Glomerular visceral epithelial cell (primary cell): ENCODE measurements around the gene FGF13.
A peak's percentile ranks its signal among the peaks of the same experiment; 100 is the strongest.

ENCODE experiments used
- DNase-seq: peaks from one replicate; pipeline ENCODE4 v3.0.0-alpha.2; 2016; ENCODE audit errors: extremely low spot score

FGF13 gene

DNA sequence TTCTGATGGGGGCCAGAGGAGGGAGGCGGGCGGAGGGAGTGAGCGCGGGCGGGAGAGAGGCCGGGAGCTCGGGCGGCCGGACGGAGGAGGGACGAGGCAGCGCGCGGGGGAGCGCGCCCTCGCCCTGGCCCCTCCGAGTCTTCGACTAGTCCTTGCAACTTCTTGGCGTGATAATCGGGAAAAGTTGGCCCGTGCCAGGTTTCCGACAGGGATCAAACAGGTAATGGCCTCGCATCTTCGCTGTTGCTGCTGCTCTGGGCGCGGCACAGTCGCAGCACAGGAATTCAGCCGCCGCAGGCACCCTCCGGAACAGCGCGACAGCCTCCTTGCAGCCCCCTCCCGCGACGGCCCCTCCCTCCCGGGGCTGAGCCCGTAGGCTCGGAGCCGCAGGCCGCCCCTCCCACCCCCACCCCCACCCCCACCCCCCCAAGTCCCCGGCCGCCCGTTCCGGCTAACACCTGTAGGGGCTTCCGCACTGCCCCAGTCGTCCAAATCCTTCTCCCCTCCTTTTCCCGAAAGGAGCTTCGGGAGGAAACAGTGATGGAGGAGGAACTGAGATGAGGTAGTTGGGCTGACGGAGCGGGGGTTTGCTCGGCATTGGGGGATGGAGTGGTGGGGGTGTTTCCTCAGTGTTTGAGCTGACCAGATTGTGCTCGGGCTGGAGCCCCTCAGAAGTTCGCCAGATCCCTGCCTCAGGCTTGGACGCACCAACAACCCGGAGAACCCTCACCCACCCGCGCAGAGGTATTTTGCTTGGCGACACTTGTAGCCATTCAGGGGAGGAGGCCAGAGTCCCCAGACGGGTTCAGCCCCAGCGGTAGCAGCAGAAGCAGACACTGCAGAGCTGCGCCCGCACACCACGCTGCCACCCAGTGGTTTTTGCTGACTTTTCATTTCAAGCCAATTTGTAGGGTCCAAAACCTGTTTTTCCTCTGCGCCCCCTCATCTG is at the start of gene FGF13:
TSS of gene FGF13 (minus strand) at position 319 of the 949 bp plus-strand sequence. CDS start 714 bp downstream, outside the sequence.
- DNase-seq, result no peak

DNA sequence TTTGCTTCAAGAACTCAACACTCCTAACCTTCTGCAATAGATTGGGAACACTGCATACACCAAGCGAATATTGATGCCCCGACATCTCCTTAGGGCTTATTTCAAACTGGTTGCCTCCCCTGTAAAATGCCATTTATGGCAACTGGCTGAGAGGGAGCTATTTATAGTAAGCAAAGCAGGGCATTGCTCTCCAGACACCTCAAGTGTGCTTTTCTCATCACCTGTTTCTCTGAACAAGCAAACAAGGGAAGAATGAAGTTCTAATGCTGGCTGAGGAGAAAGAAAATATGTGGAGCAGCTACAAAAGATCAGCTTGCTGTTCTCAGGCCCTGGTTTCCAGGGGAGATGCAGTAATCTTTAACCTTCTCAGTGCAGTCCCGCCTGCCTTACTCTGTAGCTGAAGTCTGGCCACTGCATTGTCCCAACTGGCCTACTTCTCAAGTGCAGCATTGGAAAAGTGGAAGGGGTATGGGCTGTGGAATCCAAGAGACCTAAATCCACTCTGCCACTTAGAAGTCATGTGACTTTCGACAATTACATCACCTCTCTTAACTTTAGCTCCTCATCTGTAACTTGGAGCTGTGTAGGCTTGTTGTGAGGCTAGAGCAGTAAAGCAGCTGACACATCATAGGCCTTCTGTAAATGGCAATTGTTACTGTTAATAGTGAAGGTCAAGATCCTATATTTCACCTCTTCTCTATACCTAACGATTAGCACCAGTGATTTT is 47.9 kb upstream of the FGF13 start:
- DNase-seq, result no peak

DNA sequence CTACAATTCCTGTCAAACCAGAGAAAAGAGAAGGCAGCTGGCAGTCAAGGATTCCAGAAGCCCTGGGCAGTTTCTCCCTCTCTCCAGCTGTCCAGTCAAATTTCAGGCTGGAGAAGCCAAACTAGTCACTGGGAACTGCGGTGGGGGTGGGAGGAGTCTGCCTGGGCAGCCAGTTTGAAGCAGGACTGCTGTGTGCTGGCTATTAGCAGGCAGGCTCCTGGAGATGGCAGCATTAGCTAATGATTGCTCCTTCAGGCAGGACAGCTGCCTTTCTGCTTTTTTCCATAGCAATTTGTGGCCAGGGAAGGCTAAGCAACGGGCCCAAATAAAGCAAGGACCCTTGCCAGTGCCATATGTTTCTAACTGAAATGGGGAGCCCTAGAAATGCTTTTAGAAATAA is 44.7 kb upstream of the FGF13 start:
- DNase-seq, result no peak

DNA sequence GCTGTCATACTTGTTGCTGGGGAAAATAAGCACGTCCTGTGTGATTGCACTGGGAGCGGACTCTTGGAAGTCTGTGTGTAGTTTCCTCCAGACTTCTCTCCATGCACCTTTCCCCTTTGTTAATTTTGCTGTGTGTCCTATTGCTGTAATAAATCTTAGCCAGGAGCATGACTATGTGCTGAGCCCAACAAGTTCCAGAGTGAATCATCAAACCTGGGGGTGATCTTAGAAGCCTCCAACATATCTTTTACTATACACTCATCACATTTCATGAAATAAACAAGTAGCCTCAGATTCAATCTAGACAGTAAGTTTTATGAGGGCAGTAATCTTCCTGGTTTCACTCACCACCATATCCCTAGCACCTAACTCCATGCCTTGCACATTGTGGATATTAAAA is 43.3 kb upstream of the FGF13 start:
- DNase-seq, result no peak

DNA sequence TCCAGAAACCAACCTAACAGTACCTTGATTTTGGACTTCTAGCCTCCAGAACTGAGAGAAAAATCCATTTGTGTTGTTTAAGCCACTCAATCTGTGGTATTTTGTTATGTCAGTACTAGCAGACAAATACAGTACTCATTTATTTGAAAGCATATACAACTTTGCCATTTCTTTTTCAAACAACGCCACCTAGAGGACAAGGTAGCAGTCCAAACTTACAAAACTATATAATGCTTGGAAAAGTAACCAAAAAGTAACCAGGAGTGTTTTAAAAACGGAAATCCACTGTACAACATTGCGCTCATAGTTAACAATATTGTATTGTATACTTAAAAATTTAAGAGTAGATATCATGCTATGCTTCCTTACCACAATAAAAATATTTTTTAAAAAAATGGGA is 37.0 kb upstream of the FGF13 start:
- no peak for DNase-seq

DNA sequence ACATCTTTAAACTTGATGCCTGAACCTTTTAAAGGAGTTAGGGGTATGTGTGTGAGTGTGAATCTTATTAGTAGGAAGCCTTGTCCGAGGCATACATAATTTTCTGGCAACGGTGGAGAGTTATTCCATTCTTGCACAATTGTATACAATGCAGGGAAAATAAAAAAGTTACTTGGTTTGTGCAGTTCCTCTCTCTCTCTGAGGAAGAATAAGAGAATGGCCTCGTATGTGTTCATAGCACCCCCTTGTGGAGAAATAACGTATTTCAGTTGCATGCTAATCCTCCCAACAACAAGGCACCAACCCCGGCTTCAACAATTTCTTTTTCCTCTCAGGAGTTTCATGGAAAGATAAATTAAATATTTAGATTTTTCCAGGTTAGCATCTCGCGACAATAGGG is 33.7 kb upstream of the FGF13 start:
- peak; percentile 0 for DNase-seq

DNA sequence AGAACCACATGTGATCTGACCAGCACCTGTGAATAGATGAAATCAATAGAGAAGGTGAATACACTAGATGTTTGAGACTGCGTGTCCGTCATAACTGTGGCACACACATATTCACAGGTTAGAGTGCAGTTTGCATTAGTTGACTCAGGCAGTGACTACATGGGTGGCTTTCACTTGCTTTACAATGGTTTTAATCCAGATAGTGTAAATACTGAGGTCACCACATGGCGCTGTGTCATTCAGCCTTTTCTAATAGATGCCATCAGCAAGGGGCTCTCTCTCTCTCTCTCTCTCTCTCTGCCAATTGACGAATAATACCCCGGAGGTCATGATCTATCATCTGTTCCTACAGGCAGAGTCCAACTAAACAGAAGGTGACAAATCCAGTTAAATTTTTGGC is 30.7 kb upstream of the FGF13 start:
- DNase-seq, result no peak

DNA sequence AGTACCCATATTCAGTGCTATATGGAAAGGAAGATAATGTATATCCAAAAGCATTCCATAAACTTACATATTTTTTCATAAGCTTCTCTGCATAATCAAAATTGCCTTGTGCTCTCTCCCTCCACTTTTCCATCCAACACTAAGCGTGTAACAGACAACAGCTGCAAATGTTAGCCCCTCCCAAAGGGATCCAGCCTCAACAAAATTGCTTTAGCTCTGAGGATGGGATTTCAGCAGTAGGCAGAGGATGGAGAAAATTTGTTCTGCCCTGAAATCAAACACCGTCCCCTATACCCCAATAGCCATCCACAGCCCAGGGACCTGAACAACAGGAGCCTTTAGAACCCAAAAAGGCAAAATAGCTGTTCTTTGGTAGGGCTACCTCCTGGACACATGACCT is 28.8 kb upstream of the FGF13 start:
- no peak for DNase-seq

DNA sequence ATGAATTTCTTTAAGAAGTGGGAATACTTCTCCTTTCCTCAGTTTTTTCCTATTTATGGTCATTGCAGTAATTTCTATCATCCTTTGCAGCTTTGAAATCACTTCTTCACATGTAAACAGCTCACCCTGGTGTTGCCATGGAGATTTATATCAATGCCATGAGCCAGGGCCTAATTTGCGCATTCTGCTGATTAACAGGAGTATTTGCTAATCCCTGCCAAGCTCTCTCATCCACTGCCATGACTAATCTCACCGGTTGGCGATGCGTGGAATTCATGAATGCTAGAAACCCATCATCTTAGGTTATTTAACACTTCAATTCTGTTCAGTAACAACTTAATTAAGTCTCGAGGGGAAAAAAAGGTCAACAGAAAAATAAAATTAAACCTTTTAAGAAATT is 11.8 kb upstream of the FGF13 start:
- no peak for DNase-seq

DNA sequence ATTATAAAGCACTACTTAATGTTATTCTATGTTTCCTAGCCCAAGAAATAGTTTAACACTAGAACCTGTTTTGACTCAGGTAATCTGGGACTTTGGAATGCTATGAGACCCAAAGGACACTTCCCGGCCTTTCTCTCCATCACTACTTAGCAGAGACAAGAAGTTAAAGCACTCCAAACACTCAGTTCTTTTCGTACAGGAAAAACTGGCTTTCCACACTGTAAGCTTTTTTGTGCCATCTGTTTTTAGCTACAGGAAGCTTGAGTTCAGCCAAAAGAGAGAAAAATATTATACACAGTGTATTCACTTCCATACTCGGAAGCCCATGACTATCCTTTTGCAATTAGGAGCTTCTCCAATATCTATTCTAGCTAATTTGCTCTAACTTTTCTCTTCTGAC is 7.9 kb upstream of the FGF13 start:
- DNase-seq, result no peak

DNA sequence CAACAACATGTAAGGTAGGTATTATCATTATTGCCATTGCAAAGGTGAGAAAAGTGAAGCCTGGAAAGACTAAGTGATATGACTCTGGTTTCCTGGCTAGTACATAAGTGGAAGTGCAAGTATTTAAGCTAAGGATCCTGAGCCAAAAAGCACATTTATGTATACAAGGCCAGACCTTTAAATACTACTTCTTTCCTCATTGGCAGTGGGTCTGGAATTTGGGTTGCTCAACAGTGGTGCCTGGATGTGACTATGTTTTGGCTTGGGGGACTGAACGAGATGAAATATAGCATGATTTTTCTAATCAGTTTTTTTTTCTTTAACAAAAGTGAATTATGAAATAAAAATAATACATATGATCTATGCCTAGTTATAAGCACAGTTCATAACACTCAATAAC is 7.4 kb upstream of the FGF13 start:
- no peak for DNase-seq

DNA sequence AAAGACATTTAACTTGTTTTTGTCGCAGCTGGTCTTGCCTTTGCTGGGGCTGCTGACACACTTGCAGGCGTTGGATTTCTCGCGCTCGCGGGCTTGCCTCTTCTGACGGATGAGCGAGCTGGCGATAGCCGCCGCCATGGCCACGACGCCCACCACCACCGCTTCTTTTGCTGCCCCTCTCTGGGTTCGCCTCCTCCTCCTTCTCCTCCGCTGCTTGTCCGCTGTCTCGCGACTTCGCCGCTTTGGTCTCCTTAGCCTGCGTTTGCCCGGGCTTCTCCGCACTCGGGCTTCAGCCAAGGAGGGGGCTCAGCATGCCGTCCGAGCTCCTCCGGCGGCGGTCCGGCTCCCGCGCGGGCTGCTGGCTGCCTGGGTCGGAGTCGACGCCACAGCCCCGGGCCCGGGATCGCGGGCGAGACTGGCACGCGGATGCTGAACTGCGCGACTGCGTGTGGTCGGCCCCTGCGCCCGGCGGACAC is 613 bp downstream of the FGF13 start:
- DNase-seq, result no peak

DNA sequence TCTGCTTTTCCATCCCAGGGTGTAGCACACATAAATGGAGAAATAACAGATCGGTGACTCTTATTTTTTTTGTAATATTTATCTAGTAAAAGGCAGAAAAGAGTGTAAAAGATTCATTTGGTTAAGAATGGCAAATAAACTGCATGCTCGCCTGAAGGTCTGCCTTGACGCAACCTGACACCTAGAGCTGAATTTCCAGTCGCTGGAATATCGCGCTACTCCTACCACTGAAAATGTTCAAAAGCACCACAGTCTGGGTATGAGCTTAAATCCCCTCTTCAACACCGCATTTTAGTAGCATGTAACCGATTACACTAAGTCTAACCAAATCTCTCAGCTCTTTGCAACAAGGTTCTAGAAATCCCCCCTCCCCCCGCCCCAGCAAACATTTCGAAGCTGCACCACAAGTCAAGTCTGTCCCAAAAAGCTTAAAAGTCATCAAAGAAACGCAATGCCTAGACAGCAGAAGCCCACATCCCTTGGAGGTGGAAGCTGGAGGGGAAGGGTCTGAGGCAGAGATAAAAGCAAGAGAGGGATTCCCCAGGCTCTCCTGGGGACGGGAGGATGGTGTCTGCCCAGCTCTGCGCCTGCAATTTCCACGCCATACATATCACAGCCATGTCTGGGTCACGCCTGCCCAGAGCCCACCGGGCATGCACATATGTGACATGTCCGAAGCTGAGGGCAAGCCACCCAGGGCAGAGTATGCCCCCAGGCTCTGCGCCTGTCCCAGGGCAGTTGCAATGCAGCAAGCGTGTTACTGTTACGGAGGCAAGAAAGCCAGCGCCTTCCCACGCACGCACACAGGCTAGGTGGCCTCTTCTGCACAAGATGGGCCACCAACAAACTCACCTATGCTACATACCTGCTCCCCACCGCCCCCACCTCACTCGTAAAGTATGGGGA is 1.4 kb downstream of the FGF13 start:
- no peak for DNase-seq

DNA sequence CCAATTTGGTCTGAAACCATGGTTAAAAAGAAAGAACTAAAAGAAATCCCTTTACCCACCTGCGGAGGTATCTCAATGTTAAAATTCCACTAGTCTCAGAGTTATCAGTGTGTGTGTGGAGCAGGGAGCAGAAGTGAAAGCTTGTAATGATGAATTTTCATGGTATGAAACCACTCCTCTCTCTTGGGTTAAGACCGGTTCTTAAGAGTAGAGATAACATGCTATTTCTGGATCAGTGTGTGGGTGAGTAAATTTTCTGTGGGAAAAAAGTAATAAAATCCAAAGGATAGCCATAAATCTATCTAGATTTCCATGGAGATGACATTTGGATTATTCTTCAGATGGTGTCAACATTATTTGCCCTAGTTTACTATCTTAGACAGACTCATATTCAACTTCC is 3.2 kb downstream of the FGF13 start:
- no peak for DNase-seq

DNA sequence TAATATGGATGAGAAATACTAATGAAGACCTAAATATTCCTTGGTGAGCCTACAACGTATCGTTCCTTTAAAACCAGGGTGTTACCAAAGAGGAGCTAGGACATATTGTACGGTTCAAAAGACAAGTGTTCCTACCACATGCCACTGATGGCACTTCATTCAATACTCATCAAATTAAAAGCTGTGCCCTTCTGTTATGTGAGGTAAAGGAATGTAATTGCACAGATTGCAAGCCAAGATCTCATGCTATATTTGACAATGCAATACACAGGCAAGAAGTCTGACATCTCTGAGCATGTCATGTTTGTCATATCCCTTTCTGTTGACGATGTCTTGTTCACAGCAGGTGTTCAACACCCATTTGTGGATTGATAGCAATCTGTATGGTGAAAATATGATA is 6.9 kb downstream of the FGF13 start:
- no peak for DNase-seq

DNA sequence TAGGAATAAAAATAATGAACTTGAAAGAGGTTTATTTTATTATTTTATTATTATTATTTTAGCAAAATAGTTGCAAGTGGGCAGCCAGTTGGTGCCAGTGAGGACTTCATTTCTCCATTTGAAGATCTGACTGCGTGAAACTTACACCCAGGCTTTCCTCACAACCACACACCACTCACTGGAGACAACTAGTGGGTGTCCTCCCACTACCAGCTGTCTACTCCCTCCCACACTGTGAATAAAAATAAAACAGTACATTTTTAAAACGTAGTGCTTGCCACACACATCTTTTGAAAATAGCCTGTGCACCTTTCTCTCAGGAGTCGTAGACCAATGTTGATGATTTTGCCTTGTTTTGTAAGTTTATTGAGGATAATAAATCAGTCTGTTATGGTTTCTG is 7.4 kb downstream of the FGF13 start:
- no peak for DNase-seq

DNA sequence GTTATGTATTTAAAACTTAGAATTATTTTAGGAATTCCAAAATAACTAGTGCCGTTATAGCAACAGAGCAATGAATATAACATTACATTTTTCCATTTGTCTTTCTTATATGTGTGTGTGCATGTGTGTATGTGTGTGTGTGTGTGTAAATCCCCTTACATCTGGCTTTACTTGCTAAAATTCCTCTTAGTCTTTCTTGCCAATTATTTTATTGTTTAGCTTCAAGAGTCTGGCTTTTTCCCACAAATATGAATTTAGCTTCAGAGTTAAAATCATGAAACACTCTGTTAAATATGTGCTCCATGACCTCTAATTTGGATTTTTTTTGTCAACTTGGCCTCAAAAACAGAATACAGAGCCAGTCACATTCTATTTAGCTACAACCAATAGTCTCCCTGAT is 18.9 kb downstream of the FGF13 start:
- no peak for DNase-seq

DNA sequence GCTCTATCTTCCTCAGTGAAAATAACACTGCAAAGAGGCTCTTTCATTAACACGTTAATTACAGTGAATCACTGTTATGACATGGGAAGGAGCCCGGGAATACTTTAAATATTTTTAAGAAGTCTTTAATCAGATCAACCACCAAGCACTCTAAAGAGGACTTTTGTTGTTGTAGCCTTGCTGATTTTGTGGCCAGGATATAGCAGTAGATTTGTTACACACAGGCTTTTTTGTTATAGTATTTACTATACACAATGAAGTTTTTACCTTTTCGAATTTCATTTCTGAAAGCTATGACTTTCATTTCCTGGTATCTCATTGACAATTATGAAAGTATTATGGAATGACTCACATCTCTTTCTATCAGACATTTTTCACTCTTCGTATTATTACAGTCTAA is 20.3 kb downstream of the FGF13 start:
- no peak for DNase-seq

DNA sequence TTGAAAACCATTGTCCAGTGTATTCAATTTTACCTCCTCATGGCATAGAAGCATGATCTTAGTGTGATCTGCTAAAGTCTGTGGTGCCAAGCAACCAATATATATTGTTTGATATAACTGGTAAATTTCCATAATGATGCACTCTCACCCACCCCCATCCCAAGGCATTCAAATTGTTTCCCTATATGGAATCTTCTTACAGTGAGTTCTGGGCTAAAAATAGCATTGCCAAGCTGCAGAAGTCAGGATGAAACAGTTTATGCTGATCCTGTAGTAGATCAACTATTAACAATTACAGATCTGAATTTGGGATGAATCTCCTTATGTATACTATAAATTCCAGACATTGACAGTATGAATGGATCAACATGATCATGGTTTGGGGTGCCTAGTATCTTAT is 20.9 kb downstream of the FGF13 start:
- DNase-seq, result no peak

DNA sequence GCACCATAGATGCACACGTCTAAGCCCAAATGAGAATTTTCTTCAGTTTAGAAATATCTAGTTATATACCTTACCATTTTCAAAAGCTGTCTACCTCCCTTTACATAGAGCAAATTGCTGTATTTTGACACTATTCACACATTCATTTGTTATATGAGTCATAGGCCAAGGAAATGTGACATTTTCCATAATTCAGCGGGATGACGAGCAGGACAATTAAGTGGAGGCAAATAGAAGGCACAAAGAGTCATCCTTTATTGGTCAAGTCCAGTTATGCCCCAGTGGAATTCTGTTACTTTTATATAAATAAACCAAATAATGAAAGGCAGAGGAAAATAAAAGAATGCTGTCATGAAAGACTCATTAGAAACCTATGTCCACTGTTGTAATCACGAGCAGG is 27.9 kb downstream of the FGF13 start:
- no peak for DNase-seq

DNA sequence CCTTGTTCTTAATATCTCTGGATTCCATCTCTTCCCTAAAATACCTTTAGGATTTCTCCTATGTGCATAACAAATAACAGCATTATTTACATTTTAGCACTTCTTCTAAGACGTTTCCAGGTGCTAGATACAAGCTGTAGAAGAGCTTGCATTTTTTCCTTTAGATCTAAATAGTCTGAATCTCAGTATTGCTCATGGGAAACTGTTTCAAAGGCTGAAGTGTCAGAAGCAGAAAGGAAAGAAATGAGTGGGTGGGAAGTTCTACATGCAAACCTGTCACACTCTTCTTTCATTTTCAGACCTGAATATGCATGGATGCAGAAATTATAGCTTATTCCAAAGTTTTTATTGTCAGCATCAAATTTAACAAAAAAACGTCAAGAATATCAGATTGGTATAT is 41.8 kb downstream of the FGF13 start:
- DNase-seq, result no peak

DNA sequence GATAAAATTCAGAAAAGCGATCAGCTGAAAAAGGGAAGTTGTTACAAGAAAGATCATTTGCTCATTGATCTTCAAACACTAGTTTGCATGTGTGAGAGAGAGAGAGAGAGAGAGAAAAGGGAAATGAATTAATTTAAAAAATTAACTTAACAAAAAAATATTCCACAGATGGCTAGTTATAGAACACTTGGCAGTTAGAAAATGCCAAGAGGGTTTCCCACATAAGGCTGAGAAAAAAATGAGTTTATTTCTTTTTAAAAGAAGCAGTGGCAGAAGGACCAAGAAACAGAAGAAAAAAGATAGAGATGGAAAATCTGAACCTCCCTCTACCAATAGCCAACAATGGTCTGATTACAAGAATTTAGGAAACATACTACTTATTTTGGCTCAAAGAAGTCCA is 47.1 kb downstream of the FGF13 start:
- DNase-seq, result no peak
